NCI-H2196 (cell line): ENCODE measurements around the gene CFC1B.
"Not testable (repeated sequence)": the region's sequence is repeated elsewhere in the genome, so short reads cannot be mapped to it uniquely, and the experiment has no call there.

Source experiments
- DNase-seq: peaks from one replicate; lab custom pipeline; 2025; ENCODE audit not compliant: unreplicated experiment; lab: John Stamatoyannopoulos, UW

Gene CFC1B

DNA sequence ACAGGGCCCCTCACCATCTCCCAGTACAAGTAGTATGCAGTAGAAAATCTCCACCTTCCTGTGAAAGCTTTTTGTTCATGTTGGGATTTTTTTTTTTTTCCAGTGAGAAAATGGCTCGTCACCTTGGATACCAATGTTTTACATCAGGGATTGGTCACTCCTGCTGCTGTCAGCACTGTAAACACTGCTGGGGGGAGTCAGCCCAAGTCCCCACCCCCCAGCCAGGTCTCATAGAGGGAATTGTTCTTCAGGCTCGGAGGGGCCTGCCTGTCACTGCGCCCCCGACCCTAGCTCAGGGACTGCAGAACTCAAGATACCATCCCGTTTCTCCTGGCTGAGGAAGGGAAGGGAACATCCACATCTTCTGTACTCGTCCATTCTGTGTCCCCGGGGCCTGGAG lies at the start of gene CFC1B:
TSS of gene CFC1B (plus strand) at position 231 of the 400 bp plus-strand sequence. CDS start 263 bp downstream, outside the sequence.
- DNase-seq, result not testable (repeated sequence)

DNA sequence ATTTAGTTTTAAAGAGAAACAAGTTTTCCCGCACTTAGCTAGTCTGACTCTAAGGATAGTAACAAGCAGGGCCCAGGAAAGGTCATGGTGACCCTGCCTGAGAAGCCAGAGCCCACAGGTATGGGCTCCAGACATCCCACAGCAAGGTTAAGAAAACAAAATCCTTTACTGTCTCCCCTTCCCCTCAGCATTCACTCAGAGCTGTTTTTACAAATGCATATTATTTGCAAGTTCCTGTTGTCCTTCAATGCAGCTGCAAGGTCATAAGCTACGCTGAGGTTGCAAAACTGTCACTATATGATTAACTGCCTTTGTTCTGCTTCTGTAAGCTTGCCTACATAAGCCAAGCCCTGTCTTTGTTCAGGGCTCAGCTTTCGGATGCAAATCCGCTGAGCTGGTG lies 29.9 kb upstream of the CFC1B start:
- not testable (repeated sequence) for DNase-seq

DNA sequence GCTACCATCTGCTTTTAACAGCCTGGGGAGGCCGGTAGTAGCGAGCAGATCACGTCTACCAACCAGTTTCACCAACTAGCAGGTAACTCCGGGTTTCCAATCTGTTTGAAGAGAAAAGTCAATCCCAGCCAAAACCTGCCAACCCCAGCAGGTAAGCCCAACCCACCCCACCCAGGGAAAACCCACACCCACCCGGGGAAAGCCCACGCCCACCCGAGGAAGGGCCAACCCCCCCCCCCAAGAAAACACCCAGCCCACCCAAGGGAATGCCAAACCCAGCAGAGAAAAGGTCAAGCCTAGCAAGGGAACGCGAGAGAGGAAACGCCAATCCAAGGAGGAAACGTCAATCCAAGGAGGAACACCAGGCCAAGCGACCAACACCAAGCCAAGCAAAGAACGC lies 11.8 kb upstream of the CFC1B start, which contains the start of gene POTEI:
TSS of gene POTEI (minus strand) at position 101 of the 400 bp plus-strand sequence. CDS start at position 8, 93 bp downstream.
- DNase-seq, result not testable (repeated sequence)

DNA sequence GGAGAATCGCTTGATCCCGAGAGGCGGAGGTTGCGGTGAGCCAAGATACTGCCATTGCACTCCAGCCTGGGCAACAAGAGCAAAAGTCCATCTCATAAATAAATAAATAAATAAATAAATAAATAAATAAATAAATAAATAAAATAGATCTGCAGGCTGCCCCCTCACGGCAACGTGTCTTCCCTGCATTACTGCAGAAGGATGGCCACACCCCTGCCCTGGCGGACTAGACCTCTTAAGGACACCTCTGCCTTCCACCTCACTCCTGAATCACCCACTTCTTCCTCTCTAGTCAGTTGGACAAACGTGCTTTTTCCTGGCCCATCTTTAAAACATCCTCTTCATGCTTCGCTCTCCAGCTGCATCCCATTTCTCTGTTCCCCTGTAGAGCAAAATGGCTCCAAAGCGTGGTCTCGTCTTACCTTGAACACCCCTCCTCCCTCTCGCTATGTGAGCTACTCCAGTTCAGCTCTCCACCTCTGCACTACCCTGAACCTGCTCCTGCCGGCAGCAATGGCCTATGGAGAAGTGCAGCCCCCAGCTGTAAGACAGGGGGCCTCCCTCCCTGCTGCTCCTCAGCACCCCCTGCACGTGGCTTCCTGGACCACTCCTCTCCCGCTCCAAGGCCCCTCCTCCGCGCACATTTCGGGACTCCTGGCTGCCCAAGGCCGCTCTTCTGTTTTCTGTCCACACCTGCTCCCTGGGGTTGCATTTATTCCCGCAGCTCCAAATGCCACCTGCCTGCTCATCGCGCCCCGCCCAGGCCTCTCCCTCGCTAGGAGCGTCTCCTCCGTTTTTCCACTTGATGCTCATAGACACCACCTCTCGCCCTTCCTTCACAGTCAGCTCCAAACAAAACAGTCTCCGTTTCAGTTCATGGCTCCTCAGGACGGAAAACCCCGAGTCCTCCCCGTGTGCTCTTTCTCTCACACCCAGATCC lies 9.9 kb upstream of the CFC1B start:
- DNase-seq, result not testable (repeated sequence)

DNA sequence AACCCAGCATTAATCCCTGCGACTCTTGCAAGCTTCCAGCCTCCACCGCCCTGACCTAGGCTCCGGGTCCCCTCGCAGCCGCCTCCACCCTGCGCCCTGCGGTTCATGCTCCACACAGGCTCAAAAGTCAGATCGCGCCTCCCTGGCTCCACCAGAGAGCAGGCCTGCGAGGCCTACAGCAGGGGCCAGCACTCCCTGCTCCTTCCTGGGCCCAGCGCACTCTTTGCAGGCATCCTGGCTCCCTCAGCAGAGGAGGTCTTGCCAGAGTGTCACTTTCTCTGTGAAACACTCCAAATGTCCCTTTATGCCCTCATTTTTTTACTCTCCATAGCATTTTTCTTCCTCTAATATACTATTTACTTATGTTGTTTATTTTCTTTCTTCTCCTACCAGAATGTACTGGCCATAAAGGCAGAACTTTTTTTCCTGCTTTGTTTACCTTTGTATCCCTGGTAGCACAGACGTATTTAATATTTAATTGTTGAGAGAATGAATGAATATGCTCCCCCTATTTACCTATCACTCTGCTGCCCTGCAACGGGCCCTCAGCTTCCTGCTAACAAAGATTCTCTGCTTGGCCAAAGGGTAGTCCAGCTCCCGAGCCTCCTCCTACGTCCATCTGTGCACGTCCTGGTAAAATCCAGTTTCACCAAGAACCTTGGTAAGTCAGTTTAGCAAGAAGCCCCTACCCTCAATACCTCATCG lies 9.1 kb upstream of the CFC1B start:
- not testable (repeated sequence) for DNase-seq

DNA sequence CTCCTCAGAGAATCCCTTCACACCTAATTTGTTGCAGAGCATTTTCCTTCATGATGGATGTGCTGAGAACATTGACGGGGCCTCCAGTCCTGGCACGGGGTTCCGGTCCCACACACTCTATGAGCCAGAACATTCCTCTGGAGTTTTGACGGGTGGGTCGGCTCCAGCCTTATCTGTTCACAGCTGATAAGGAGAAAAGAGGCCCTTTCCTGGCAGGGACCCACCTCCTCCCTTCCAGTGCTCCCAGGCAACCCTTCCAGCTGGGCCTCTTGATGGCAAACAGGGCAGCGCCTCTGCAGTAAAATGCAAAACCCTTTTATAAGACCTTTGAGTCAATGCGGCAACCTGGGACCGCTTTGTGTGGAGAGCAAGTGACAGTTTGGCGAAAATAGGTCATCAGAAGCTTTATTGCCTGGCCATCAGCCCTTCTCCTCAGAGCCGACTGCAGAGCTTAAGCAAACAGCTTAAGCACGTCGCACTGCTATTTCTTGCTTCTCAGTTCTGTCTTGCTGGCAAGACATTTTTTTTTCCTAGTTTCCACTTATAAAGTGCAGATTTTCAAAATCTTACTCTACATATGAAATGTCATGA lies 2.4 kb upstream of the CFC1B start:
- not testable (repeated sequence) for DNase-seq

DNA sequence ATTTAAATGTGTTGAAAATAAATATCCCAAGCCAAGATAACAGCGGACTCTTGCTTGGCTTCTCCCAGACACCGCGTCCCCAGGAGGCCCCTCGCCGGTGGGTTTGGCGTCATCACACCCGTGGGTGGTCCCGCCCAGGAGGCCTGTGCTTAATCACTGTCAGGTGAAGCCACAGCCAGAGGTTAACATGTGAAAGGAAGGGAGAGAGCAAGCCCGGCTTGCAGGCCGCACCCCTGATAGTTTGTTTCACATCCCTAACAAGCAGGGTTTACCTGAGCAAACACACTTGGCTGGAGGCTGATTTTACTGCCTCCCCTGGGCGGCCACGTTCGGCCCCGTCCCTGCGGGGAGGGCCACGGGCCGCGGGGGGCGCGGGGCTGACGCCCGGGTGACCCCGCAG lies 1.4 kb downstream of the CFC1B start:
- DNase-seq, result not testable (repeated sequence)

DNA sequence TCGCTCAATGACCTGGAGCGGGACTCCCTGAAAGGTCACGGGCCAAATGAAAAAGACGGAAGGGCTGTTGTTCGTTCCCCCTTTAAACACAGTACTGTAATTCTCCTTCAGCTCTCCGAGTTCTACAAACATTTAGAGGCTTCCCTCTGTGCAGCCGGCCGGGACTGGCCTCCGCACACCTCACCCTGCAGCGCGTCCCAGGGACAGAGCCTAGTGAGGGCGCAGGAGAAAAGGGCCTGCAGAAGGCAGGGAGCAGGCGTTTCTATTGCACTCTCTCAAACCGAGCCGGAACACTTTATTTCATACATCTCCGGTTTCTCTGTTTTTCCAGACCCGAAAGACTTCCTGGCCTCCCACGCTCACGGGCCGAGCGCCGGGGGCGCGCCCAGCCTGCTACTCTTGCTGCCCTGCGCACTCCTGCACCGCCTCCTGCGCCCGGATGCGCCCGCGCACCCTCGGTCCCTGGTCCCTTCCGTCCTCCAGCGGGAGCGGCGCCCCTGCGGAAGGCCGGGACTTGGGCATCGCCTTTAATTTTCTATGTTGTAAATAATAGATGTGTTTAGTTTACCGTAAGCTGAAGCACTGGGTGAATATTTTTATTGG lies 6.4 kb downstream of the CFC1B start:
- not testable (repeated sequence) for DNase-seq

DNA sequence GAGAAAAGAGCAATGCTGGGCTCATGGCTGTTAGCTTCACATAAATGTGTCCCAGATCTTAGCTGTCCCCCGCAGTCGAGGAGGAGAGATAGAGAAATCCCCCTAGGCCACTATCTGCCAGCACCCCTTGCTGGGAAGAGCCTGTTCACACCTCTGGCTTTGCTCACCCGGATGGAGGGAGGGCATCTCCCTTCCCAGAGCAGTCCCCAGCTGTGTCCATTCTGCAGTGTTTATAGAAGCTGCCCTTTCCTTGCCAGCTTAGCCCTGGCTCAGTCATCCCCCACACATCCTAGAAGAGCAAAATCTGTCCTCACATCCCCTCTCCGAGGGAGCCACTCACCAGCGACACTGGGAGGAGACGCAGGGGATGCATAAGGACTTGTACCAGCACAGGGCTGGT lies 8.5 kb downstream of the CFC1B start:
- DNase-seq, result not testable (repeated sequence)

DNA sequence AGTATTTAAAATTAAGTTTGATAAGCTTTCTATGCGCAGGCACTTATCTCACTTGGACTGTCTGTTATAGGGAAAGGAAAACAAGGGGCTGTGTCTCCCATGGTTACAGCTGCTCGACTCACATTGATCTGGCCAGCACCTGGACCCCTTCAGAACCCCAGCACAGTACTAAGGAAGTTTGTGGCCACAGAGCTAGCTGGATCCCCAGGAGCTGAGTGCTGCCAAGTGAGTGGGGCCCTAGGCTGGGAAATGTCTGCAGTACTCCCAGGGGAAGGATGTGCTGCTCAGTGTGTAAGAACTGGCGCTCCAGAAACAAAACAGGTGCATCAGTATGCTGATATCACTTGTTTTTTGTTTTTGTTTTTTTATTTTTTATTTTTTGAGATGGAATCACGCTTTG lies 9.2 kb downstream of the CFC1B start:
- DNase-seq, result not testable (repeated sequence)

DNA sequence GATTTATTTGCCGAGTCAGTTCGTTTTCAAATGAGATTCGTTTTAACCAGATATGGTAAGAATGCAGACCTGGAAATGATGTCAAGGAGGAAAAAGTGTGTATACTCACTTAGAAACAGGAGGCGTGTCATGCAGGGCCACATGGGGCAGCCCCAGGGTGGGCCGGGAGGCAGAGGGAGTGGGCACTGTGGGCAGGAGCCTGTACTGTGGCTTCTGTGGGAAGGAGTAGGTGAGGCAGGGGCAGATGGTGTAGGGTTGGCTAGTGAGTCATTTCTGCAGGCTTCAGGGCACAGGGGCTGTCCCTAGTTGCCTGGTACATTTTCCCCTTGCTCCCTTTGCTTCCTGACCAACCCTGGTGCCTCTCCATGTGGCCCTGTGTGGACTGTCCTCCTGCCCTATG lies 10.2 kb downstream of the CFC1B start:
- not testable (repeated sequence) for DNase-seq

DNA sequence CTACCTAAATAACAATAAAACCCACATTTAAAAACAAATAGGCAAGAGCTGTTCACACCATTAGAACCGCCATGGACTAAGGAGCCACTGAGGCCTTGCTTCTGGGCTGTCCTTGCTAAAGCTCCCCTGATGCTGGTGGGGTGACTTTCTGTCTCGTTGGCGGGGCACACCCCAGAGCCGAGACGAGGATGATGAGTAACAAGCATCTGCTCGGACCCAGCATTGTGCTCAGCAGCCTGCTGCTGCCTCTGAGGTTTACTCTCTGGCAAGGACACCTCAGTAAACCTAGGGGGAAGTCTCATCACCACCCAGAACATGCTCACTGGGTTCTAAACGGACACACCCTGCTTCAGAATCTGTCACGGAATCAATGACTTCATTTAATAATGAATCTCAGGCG lies 10.7 kb downstream of the CFC1B start:
- not testable (repeated sequence) for DNase-seq

DNA sequence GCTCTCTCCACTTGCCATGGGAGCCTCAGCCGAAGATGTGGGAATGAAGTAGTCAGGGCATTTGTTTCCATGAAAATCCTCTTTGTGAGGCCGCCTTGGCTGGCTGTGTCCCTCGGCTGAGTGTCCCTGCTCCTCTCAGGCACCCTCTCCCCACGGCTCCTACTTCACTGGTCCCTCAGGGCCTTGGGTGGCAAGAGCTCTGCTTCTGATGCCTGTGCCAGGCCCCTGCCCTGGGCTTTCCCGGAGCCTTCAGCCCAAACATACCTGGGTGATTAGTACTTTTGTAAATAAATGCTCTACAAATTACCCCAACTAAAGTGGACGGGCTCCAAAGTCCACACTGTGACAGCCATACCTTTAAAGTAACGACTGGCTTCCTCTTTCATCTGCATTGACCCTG lies 15.6 kb downstream of the CFC1B start:
- DNase-seq, result not testable (repeated sequence)

DNA sequence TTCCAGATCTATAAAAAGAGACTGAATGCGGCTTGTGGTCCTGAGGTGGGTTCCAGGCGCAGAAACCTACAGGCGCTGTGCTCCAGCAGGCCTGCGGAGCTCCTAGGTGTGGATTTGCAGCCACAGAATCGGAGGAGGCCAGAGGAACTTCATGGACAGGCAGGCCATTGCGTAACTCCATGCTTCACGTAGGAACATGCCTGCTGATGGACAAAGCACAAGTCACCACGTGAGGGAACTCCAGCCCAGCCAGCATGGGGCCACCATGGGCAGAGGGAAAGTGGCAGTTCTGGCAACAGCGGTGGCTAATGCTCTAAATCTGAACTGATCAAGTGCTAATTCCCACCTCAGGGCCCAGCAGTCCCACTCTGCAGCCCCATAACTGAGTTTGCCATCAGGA lies 17.2 kb downstream of the CFC1B start:
- DNase-seq, result not testable (repeated sequence)

DNA sequence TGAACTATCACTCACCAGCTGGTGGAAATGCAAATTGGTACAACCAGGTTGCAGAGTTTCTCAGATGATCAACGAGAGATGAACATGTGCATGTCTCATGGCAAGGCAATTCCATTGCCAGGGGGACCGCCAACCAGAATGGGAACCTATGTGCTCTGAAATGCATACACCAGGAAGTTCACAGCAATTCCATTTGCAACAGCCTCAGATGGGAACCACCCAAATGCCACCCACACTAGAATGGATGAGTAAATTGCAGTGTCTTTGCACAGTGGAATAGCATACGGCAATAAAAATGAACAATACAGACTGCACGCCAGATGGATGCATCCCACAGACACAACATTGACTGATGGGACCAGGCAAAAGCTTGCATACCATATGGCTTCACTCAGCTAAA lies 21.8 kb downstream of the CFC1B start:
- DNase-seq, result not testable (repeated sequence)

DNA sequence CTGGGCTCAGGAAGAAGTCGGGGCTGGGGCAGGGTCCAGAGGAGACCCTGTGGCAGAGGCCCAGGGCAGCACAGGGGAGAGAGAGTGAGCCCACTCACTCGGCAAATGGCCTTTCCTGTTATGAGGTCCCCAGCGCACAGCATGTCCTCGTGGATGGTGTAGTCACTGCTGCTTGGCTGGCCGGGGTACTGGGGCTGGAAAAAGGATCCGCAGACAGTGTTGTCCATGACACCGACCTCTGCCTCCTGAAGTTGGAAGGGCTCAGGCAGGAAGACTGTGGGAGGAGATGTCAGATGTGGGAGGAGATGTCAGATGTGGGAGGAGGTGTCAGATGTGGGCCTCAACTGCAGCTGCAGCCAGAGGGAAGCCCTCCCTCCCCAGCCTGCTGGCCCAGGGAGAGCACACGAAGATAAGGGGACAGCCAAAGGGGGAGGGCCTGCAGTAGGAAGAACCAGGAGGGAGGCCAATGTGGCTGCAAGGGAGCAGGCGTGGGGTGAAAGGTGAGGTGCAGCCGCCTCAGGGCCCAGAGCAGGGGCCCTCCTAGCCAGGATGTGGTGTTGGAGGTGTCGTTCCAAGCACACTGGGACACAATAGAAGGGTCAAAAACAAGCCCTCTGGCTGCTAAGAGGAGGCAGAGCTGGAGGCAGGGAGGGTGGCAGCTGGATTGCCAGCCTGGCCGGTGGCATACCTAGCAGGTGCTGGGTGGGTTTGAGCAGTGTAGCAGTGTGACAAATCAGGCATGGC lies 22.9 kb downstream of the CFC1B start:
- DNase-seq, result not testable (repeated sequence)

DNA sequence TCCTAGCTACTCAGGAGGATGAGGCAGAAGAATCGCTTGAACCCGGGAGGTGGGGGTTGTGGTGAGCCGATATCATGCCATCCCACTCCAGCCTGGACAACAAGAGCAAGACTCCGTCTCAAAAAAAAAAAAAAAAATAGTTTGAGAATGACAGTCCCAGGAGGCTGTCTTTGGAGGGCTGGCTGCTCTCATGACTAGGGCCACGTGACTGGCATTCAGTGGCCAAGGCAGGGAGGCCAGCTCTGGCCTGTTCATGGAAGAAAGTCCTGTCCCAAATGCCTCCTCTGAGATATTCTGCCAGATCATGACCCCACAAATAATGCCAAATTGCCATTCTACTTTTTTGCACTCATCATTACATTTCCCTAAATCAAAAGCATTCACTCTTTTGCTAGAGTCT lies 24.0 kb downstream of the CFC1B start:
- not testable (repeated sequence) for DNase-seq

DNA sequence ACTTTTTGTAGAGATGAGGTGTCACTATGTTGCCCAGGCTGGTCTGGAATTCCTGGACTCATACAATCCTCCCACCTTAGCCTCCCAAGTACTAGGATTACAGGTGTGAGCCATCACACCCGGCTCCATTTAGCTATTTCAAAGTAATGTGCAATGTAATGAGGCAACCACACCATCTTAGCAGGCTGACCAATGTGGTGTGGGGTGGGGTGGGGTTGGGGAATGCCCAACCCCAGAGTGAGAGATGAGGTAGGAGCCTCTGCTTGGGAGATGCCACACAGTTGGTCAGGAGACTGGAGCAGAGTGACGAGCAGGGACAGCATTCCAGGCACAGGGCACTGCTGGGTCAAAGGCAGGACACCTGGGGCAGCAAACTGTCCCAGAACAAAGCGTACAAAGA lies 27.4 kb downstream of the CFC1B start:
- DNase-seq, result not testable (repeated sequence)

DNA sequence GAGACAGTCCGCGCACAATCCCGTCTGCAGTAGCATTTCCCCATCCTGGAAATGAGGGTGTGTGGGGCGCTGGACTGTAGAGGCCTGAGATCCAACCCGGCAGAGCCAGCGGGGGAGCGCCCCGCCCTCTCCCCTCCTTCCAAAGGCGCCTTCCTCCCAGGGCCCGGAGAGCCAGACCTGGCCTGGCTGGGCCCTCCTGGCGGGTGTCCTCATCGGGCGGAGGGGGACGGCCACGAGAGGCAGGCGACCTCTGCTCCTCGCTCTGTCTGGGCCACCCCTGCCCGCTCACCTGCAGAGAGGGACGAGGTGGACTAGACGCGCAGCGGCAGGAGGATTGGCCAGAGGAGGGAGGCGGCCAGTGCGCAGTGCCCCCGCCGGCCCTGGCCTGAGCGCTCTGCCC lies 28.5 kb downstream of the CFC1B start:
- not testable (repeated sequence) for DNase-seq

DNA sequence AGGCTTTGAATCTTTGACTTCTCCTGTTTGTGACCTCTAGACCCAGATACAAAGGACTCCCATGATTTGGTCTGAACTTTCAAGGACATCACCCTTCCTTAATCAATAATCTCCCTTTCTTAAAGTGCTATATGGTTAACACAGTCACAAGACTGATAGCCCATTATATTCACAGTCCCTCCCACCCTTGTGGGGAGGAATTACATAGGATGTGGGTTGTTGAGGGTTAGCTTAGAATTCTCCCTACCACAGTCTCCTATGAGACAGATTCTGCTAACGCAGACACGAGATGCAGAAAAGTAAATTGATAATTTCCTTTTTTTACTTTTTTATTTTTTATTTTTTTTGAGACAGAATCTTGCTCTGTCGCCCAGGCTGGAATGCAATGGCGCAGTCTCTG lies 33.2 kb downstream of the CFC1B start:
- DNase-seq, result not testable (repeated sequence)
